ENCODE results near the gene NTNG2.

The NTNG2 gene

GRCh38 chr9:132176338-132176737 lies 14.5 kb downstream of the NTNG2 start:
- DNase-seq = no peak

- no peak for DNase-seq
Observed at GRCh38 chr9:132181796-132182313, 20.0 kb downstream of the NTNG2 start.

GRCh38 chr9:132182314-132183091 lies 20.6 kb downstream of the NTNG2 start:
- DNase-seq = no peak

GRCh38 chr9:132183134-132183533 lies 21.3 kb downstream of the NTNG2 start:
- DNase-seq = no peak

- no peak for DNase-seq
Observed at GRCh38 chr9:132183715-132184114, 21.9 kb downstream of the NTNG2 start.

GRCh38 chr9:132184124-132184523 lies 22.3 kb downstream of the NTNG2 start:
- DNase-seq = no peak

- DNase-seq = no peak
Observed at GRCh38 chr9:132185073-132186009, 23.5 kb downstream of the NTNG2 start.

- no peak for DNase-seq
Observed at GRCh38 chr9:132187121-132187620, 25.3 kb downstream of the NTNG2 start.

- DNase-seq = no peak
Observed at GRCh38 chr9:132190966-132191365, 29.1 kb downstream of the NTNG2 start.

GRCh38 chr9:132192728-132193127 lies 30.9 kb downstream of the NTNG2 start:
- no peak for DNase-seq

GRCh38 chr9:132193227-132194124 lies 31.6 kb downstream of the NTNG2 start:
- DNase-seq = no peak

GRCh38 chr9:132194508-132194907 lies 32.6 kb downstream of the NTNG2 start:
- no peak for DNase-seq

- DNase-seq = no peak
Observed at GRCh38 chr9:132197315-132197714, 35.5 kb downstream of the NTNG2 start.

- no peak for DNase-seq
Observed at GRCh38 chr9:132197856-132198550, 36.1 kb downstream of the NTNG2 start.

GRCh38 chr9:132199056-132199455 lies 37.2 kb downstream of the NTNG2 start:
- DNase-seq = no peak

- no peak for DNase-seq
Observed at GRCh38 chr9:132200706-132201105, 38.8 kb downstream of the NTNG2 start.

- no peak for DNase-seq
Observed at GRCh38 chr9:132201139-132201538, 39.3 kb downstream of the NTNG2 start.

GRCh38 chr9:132201780-132202703 lies 40.2 kb downstream of the NTNG2 start:
- DNase-seq = no peak

GRCh38 chr9:132204883-132205282 lies 43.0 kb downstream of the NTNG2 start:
- no peak for DNase-seq

- no peak for DNase-seq
Observed at GRCh38 chr9:132207215-132207614, 45.4 kb downstream of the NTNG2 start.
